ENCODE data around the gene NXNL1. TPM values are rescaled to one million over a fixed set of nuclear protein-coding genes. Genes with fewer than 3 reads are reported as not detected.
A peak's percentile ranks its signal among the peaks of the same experiment; 100 is the strongest.

Gene NXNL1
- total RNA-seq, 4 donors from 2014 or later = not detected

DNA sequence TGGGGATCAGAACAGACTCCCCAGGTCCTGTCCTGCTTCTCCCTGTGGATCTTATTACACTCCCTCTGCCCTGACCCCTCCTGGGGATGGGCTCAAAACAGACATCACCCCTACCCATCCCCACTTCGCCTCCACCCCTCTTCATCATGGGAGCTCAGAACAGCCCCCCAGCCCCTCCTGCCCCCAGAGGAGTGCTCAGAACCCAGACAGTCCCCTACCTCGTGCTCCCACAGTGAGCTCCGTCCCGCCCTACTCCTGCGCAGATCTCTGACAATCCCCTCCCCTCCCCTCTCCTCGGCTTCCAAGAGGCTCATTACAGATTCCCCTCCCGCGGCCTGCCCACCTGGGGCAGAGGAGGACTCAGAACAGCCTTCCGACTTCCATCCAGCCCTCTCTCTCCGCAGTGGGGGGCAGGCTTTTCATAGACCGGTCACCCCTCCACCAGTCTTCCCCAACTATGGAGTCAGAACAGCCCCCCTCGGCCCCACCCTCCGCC lies 6.1 kb downstream of the NXNL1 start:
- peaks cover 13 to 35% of the 10 kb centered on the region in 2 donors for H3K27me3 ChIP-seq
- no peak overlapping the region for H3K27ac ChIP-seq
- no peak for DNase-seq
- H3K4me1 ChIP-seq = no peaks in the 10 kb centered on the region
- no peak for TF ChIP-seq POLR2A (IDR thresholded peaks at IDR 0.05)
- TF ChIP-seq, protein P1, sequence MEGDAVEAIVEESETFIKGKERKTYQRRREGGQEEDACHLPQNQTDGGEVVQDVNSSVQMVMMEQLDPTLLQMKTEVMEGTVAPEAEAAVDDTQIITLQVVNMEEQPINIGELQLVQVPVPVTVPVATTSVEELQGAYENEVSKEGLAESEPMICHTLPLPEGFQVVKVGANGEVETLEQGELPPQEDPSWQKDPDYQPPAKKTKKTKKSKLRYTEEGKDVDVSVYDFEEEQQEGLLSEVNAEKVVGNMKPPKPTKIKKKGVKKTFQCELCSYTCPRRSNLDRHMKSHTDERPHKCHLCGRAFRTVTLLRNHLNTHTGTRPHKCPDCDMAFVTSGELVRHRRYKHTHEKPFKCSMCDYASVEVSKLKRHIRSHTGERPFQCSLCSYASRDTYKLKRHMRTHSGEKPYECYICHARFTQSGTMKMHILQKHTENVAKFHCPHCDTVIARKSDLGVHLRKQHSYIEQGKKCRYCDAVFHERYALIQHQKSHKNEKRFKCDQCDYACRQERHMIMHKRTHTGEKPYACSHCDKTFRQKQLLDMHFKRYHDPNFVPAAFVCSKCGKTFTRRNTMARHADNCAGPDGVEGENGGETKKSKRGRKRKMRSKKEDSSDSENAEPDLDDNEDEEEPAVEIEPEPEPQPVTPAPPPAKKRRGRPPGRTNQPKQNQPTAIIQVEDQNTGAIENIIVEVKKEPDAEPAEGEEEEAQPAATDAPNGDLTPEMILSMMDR (IDR thresholded peaks at IDR 0.05) = no peak
- intact Hi-C loops (cut with DNase I; ENCODE audit: low total_unique reads) = no loop called here
- H3K4me3 ChIP-seq = no peak overlapping the region
- no peaks in the 10 kb centered on the region for H3K9me3 ChIP-seq
- H3K36me3 ChIP-seq = no peaks in the 10 kb centered on the region

DNA sequence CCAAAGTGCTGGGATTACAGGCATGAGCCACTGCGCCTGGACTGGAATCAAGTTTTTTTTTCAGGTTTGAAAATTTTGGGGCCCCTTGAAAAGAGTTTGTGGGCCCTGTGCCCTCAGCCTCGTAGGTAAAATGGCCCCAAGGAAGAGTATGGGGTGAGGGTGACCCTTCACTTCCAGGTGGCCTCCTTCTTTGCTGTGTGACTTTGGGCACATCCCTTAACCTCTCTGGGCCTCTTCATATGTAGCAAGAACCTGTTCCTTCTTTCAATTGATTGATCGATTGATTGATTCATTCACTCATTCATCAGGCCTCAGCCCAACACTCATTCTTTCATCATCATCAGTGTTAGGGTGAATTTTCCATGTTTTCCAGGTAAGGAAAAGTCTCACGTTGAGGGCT lies 8.9 kb downstream of the NXNL1 start:
- Histone ChIP-seq H3K36me3 (no peaks in the 10 kb centered on the region), H3K27ac (no peak overlapping the region), H3K4me3 (no peak overlapping the region), H3K27me3 (peaks cover 13 to 27% of the 10 kb centered on the region in 2 donors), H3K9me3 (no peaks in the 10 kb centered on the region), H3K4me1 (peaks cover 0 to 7% of the 10 kb centered on the region in 2 donors)
- DNase-seq = no peak
- intact Hi-C loops (cut with DNase I; ENCODE audit: low total_unique reads) = no loop called here
- TF ChIP-seq, protein P1 (IDR thresholded peaks at IDR 0.05) = no peak
- TF ChIP-seq POLR2A (IDR thresholded peaks at IDR 0.05) = no peak

DNA sequence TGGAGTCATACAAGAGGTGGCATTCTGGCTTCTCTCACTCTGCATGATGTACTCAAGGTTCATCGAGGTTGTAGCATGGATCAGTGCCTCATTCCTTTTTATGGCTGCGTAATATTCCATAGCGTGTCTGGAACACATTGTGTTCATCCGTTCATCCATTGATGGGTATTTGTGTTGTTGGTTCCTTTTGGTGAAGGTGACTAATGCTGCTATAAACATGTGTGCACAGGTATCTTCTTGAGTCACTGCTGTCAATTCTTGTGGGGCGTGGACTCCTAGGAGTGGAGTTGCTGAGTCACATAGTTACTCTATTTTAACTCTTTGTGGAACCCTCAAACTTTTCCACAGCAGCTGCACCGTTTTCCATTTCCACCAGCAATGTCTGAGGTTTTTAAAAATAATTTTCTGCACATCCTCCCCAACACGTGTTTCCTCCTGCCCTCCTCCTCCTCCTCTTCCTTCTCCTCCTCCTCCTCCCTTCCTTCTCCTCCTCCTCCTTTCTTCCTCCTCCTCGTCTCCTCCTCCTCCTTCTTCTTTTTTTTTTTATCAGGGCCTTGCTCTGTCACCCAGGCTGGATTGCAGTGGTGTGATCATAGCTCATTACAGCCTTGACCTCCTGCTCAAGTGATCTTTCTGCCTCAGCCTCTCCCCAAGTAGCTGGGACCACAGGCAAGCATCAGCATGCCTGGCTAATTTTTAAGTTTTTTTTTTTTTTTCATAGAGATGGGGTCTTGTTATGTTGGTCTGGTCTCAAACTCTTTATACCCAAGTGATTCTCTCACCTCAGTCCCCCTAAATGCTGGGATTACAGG lies 10.3 kb downstream of the NXNL1 start:
- peaks cover 0 to 7% of the 10 kb centered on the region in 2 donors for H3K4me1 ChIP-seq
- DNase-seq = no peak
- no peak overlapping the region for H3K27ac ChIP-seq
- no peak for TF ChIP-seq POLR2A (IDR thresholded peaks at IDR 0.05)
- TF ChIP-seq, protein P1 (IDR thresholded peaks at IDR 0.05) = no peak
- intact Hi-C loops (cut with DNase I; ENCODE audit: low total_unique reads) = no loop called here
- no peaks in the 10 kb centered on the region for H3K36me3 ChIP-seq
- no peak overlapping the region for H3K4me3 ChIP-seq
- H3K27me3 ChIP-seq = peaks cover 7 to 20% of the 10 kb centered on the region in 2 donors
- H3K9me3 ChIP-seq = no peaks in the 10 kb centered on the region

DNA sequence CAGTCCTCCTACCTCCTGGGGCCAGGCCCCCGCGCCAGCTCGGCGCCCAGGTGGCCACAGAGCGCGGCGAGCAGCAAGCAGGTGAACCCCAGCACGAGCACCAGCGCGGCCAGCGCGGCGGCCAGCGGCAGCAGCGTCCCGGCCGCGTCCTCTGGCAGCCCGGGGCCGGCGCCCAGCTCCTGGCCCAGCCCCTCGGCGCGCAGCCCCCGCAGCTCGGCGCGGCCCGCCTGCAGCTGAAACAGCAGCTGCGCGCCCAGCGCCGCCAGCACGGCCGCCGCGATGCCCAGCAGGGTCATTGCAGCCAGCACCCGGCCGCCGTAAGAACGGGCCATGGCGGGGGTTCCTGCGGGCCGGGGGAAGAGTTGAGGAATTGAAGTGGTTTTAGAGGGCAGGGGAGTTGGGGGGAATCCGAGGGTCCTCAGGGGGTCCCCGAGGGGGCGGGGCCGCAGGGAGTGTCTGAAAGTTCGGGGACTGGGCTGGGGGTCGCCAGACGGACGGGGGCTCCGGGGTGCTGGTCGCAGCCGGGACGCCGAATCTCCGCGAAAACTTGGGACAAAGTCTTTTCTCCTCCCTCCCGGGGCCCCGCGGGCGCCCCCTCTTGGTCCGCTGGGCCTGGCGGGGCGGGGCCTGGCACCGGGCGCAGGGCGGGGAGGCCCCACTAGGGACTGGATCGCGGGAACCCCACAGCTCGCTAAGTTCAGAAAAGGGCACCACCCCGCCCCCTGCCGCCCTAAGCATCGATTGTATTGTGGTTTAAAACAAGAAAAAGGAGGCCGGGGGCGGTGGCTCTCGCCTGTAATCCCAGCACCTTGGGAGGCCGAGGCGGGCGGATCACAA lies 12.4 kb downstream of the NXNL1 start, which contains the start of gene TMEM221:
Gene TMEM221, minus strand, starts transcription at position 538 of the 837 bp plus-strand sequence. Its CDS starts 206 bp downstream, at position 332.
- DNase-seq = peak; percentile 49 to 76
- Histone ChIP-seq H3K9me3 (no peaks in the 10 kb centered on the region), H3K27ac (peak within 1 kb of the TSS; percentile 20 to 25), H3K4me1 (peaks cover 0 to 7% of the 10 kb centered on the region in 2 donors), H3K36me3 (no peaks in the 10 kb centered on the region), H3K4me3 (peak within 1 kb of the TSS; percentile 34 to 59), H3K27me3 (peaks cover 0 to under 1% of the 10 kb centered on the region in 2 donors)
- TF ChIP-seq POLR2A (IDR thresholded peaks at IDR 0.05) = no peak
- TF ChIP-seq, protein P1 (IDR thresholded peaks at IDR 0.05) = peak; percentile 23 to 70 (median 38)
- intact Hi-C loops (cut with DNase I; ENCODE audit: low total_unique reads) = no loop called here

All from uterus (tissue), 4 donors.